Transverse colon (tissue), 4 donors: ENCODE data around the gene KPTN. TPM values are rescaled to one million over a fixed set of nuclear protein-coding genes. Genes with fewer than 3 reads are reported as not detected.

Experiments used
- DNase-seq: peaks from one replicate; pipeline ENCODE4 v3.0.0-alpha.2; 2019
- H3K27ac ChIP-seq, 4 donors: fragments of 200-600 bp; sonication (generic); 2 replicates each; pipeline ENCODE4 v1.5.1; 2016 to 2018; ENCODE audit warnings: inconsistent platforms in 4 of 4
- H3K27me3 ChIP-seq: fragments of 200-600 bp; sonication (generic); 2 replicates; pipeline ENCODE4 v1.5.1; 2017; ENCODE audit warnings: inconsistent platforms
- H3K36me3 ChIP-seq, 4 donors: fragments of 200-600 bp; sonication (generic); 2 replicates each; pipeline ENCODE4 v1.5.1; 2017 to 2019; ENCODE audit warnings: inconsistent platforms in 4 of 4
- H3K4me1 ChIP-seq, 4 donors: fragments of 200-600 bp; sonication (generic); 2 replicates each; pipeline ENCODE4 v1.5.1; 2017 to 2020; ENCODE audit warnings: inconsistent platforms in 4 of 4
- H3K4me3 ChIP-seq, 4 donors: fragments of 200-600 bp; sonication (generic); 1 replicate in 1 of 4; 2 replicates in 3 of 4; pipeline versions ENCODE4 v1.5.1 to v1.6.1; 2017 to 2019; ENCODE audit warnings: inconsistent platforms in 4 of 4
- H3K9me3 ChIP-seq, 2 donors: fragments of 200-600 bp; sonication (generic); 2 replicates each; pipeline ENCODE4 v1.5.1; 2017 to 2019; ENCODE audit warnings: inconsistent platforms in 2 of 2
- CTCF ChIP-seq, 5 experiments: fragments of 200-600 bp in 3 of 5; fragments of 450-650 bp in 2 of 5; sonication (generic) in 3 of 5; IDR thresholded peaks; 1 replicate in 2 of 5; 2 replicates in 3 of 5; pipeline ENCODE4 v1.5.1; 2016 to 2017; ENCODE audit warnings: antibody characterized with exemption in 5 of 5, inconsistent platforms in 3 of 5, mild to moderate bottlenecking in 2 of 5, moderate library complexity in 1 of 5
- EP300 ChIP-seq: sonication (generic); formaldehyde crosslinking; IDR thresholded peaks from one replicate; pipeline ENCODE4 v1.6.1; 2017; ENCODE audit warnings: antibody characterized with exemption, low read depth
- POLR2A ChIP-seq: fragments of 450-650 bp; IDR thresholded peaks from one replicate; pipeline ENCODE4 v1.6.1; 2016; ENCODE audit warnings: antibody characterized with exemption, mild to moderate bottlenecking, moderate library complexity
- POLR2AphosphoS5 ChIP-seq, 3 donors: sonication (generic); formaldehyde crosslinking; IDR thresholded peaks; one replicate each; pipeline ENCODE4 v1.6.1; 2016; ENCODE audit warnings: antibody characterized with exemption in 3 of 3
- WGBS, 2 donors: methylation state at CpG; one replicate each; pipeline ENCODE4 v1.1.5; 2018; ENCODE audit warnings: low coverage in 1 of 2; 5-methylcytosine and 5-hydroxymethylcytosine counted together
- in situ Hi-C, 4 donors: fragments of 200-750 bp; cut with MboI; loops; one replicate each; pipeline versions ENCODE4 v1.15.0 to v1.15.1; 2017; ENCODE audit warnings: low sequenced_read_pairs in 3 of 4, low pct_ligation_motif_present in 1 of 4, low pct_unique_long_range_greater_than_20kb in 1 of 4
- intact Hi-C: fragments of 100-400 bp; cut with DNase I; formaldehyde crosslinking; loops from one replicate; pipeline ENCODE4 v1.15.1; 2023; ENCODE audit warnings: low total_unique reads
- total RNA-seq, 4 donors: library from RNA; depleted of rRNA; stranded (reverse); fragments of >200 nt; gene quantifications; one replicate each; pipeline ENCODE4 v1.1.0, GENCODE V29; 2016

KPTN gene
- total RNA-seq, 4 donors from 2014 or later = 2.2 to 5.7 (median 3.3) TPM; not detected in 1

GRCh38 chr19:47459477-47459876 lies 24.5 kb downstream of the KPTN start:
- Histone ChIP-seq H3K27me3 (peaks cover 79% of the 10 kb centered on the region), H3K4me1 (peaks cover 0 to 8% (median 4%) of the 10 kb centered on the region in 4 donors), H3K4me3 (no peak overlapping the region), H3K9me3 (peaks cover 0 to 3% of the 10 kb centered on the region in 2 donors), H3K36me3 (no peaks in the 10 kb centered on the region), H3K27ac (no peak overlapping the region)
- WGBS, 2 donors = 89% methylated on average over 14 of the region's 14 CpGs; no CpG with 5 or more reads in 1 of the 2 donors
- TF ChIP-seq EP300 = no peak
- TF ChIP-seq POLR2A = no peak
- no peak for TF ChIP-seq CTCF (IDR thresholded peaks at IDR 0.05)
- no peak for TF ChIP-seq POLR2AphosphoS5 (IDR thresholded peaks at IDR 0.05)
- in situ Hi-C loops (no loop called here), intact Hi-C loops (no loop called here)
- no peak for DNase-seq

GRCh38 chr19:47458672-47459071 lies 25.3 kb downstream of the KPTN start:
- Histone ChIP-seq H3K4me3 (no peak overlapping the region), H3K4me1 (peaks cover 0 to 8% (median 4%) of the 10 kb centered on the region in 4 donors), H3K27ac (no peak overlapping the region), H3K36me3 (no peaks in the 10 kb centered on the region), H3K27me3 (peaks cover 78% of the 10 kb centered on the region), H3K9me3 (peaks cover 0 to 3% of the 10 kb centered on the region in 2 donors)
- no peak for DNase-seq
- WGBS, 2 donors = 28 to 33% methylated on average over 4 to 5 of the region's 5 CpGs
- intact Hi-C loops (no loop called here), in situ Hi-C loops (no loop called here)
- TF ChIP-seq EP300 (no peak), POLR2A (no peak), CTCF (IDR thresholded peaks at IDR 0.05) (no peak), POLR2AphosphoS5 (IDR thresholded peaks at IDR 0.05) (no peak)

- in situ Hi-C loops = no loop called here
- Histone ChIP-seq H3K4me1 (peaks cover 0 to 8% (median 4%) of the 10 kb centered on the region in 4 donors), H3K27me3 (peaks cover 78% of the 10 kb centered on the region), H3K4me3 (no peak overlapping the region), H3K27ac (no peak overlapping the region), H3K9me3 (peaks cover 0 to 3% of the 10 kb centered on the region in 2 donors), H3K36me3 (no peaks in the 10 kb centered on the region)
- intact Hi-C loops = no loop called here
- no peak for DNase-seq
- WGBS, 2 donors = 0 to 53% methylated on average over 1 to 59 of the region's 77 CpGs
- TF ChIP-seq POLR2AphosphoS5 (IDR thresholded peaks at IDR 0.05) (no peak), EP300 (no peak), CTCF (IDR thresholded peaks at IDR 0.05) (no peak), POLR2A (no peak)
These were observed 27.1 kb downstream of the KPTN start for GRCh38 chr19:47456721-47457474.

- H3K4me3 ChIP-seq = no peak overlapping the region
- no peak overlapping the region for H3K27ac ChIP-seq
- WGBS, 2 donors = 50 to 55% methylated on average over 5 to 7 of the region's 7 CpGs
- no peak for DNase-seq
- no peaks in the 10 kb centered on the region for H3K36me3 ChIP-seq
- TF ChIP-seq CTCF (IDR thresholded peaks at IDR 0.05) = no peak
- no peak for TF ChIP-seq POLR2A
- no peak for TF ChIP-seq POLR2AphosphoS5 (IDR thresholded peaks at IDR 0.05)
- no peak for TF ChIP-seq EP300
- H3K9me3 ChIP-seq = peaks cover 0 to 2% of the 10 kb centered on the region in 2 donors
- in situ Hi-C loops = no loop called here
- peaks cover 66% of the 10 kb centered on the region for H3K27me3 ChIP-seq
- peaks cover 0 to 23% (median 17%) of the 10 kb centered on the region in 4 donors for H3K4me1 ChIP-seq
- intact Hi-C loops = no loop called here
These were observed 33.5 kb downstream of the KPTN start for GRCh38 chr19:47450478-47450877.
